ENCODE data around the gene PDIA5.

DNA sequence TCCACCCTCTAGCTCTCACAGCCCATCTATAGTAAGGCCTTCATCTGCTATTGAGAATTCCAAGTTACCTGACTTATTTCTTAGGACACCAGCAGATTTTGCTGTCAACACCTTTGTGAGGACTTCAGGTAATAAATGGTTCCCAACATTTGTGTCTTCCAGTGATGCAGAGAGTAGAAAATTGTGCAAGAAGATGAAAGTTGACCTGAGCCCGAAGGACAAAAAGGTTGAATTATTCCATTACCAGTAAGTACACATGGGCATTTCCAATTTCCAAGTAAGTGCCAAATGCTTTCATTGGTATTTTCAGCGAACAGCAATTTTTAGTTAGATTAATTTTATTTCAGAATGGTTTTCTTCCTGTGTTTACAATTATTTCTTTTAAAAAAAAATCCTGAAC, 35.4 kb downstream of the PDIA5 start:
- TF ChIP-seq, protein P1, sequence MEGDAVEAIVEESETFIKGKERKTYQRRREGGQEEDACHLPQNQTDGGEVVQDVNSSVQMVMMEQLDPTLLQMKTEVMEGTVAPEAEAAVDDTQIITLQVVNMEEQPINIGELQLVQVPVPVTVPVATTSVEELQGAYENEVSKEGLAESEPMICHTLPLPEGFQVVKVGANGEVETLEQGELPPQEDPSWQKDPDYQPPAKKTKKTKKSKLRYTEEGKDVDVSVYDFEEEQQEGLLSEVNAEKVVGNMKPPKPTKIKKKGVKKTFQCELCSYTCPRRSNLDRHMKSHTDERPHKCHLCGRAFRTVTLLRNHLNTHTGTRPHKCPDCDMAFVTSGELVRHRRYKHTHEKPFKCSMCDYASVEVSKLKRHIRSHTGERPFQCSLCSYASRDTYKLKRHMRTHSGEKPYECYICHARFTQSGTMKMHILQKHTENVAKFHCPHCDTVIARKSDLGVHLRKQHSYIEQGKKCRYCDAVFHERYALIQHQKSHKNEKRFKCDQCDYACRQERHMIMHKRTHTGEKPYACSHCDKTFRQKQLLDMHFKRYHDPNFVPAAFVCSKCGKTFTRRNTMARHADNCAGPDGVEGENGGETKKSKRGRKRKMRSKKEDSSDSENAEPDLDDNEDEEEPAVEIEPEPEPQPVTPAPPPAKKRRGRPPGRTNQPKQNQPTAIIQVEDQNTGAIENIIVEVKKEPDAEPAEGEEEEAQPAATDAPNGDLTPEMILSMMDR (IDR thresholded peaks at IDR 0.05) = no peak
- no peak for TF ChIP-seq POLR2A (IDR thresholded peaks at IDR 0.05)
